ENCODE data around the gene CCDC63.

Gene CCDC63

GRCh38 chr12:110923692-110924334, 77.0 kb downstream of the CCDC63 start:
- no peak overlapping the region for H3K4me3 ChIP-seq (ENCODE audit: low read length)
- TF ChIP-seq CTCF (conservative IDR thresholded peaks at IDR 0.05; ENCODE audit: low read length), result no peak
- no peak for DNase-seq (ENCODE audit: low read depth)

- no peak overlapping the region for H3K4me3 ChIP-seq (ENCODE audit: low read length)
- no peak for TF ChIP-seq CTCF (conservative IDR thresholded peaks at IDR 0.05; ENCODE audit: low read length)
- DNase-seq (ENCODE audit: low read depth), result no peak
Observed at GRCh38 chr12:110927546-110927945, 80.8 kb downstream of the CCDC63 start.

- no peak for TF ChIP-seq CTCF (conservative IDR thresholded peaks at IDR 0.05; ENCODE audit: low read length)
- DNase-seq (ENCODE audit: low read depth), result no peak
- H3K4me3 ChIP-seq (ENCODE audit: low read length), result no peak overlapping the region
Observed at GRCh38 chr12:110928700-110929099, 81.9 kb downstream of the CCDC63 start.

- DNase-seq (ENCODE audit: low read depth), result no peak
- TF ChIP-seq CTCF (conservative IDR thresholded peaks at IDR 0.05; ENCODE audit: low read length), result no peak
- no peak overlapping the region for H3K4me3 ChIP-seq (ENCODE audit: low read length)
Observed at GRCh38 chr12:110929818-110930217, 83.0 kb downstream of the CCDC63 start.

GRCh38 chr12:110930348-110931314, 83.8 kb downstream of the CCDC63 start:
- TF ChIP-seq CTCF (conservative IDR thresholded peaks at IDR 0.05; ENCODE audit: low read length), result no peak
- no peak overlapping the region for H3K4me3 ChIP-seq (ENCODE audit: low read length)

GRCh38 chr12:110931315-110931728, 84.5 kb downstream of the CCDC63 start:
- no peak for DNase-seq (ENCODE audit: low read depth)
- no peak for TF ChIP-seq CTCF (conservative IDR thresholded peaks at IDR 0.05; ENCODE audit: low read length)
- no peak overlapping the region for H3K4me3 ChIP-seq (ENCODE audit: low read length)

More at GRCh38 chr12:110930348-110931314, 83.8 kb downstream of the CCDC63 start:
- no peak for DNase-seq (ENCODE audit: low read depth)
